Myocyte (in vitro differentiated cells): ENCODE measurements around the gene NOMO2. TPM values are rescaled to one million over a fixed set of nuclear protein-coding genes. Genes with fewer than 3 reads are reported as not detected.
"Not testable (repeated sequence)": the region's sequence is repeated elsewhere in the genome, so short reads cannot be mapped to it uniquely, and the experiment has no call there.

ENCODE experiments used
- DNase-seq: peaks from one replicate; pipeline ENCODE4 v3.0.0-alpha.2; 2012; ENCODE audit warnings: low read depth
- total RNA-seq: library from RNA; depleted of rRNA; stranded (reverse); fragments of >200 nt; gene quantifications from 2 replicates; pipeline ENCODE4 v1.2.3, GENCODE V29; 2014

The NOMO2 gene
- total RNA-seq, 1 donor from 2014 or later = 150 TPM

DNA sequence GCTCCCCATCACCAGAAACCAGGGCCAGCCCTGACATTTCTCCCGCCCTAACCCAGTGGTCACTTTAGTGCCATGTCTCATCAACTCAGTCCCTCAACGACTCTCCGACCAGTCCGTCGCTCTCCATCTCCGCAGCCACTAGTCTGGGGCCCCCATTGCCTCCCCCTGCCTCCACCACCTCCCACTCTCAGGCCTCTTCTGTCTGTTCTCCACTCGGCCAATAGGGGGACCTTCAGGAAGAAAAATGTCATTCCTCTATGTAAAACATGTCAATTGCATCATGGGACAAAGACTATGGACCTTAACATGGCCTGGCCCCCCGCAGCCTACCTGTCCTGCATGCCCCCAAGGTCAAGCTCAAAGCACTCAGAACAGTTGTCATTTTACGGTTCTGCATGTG is 39.3 kb downstream of the NOMO2 start:
- DNase-seq = not testable (repeated sequence)

DNA sequence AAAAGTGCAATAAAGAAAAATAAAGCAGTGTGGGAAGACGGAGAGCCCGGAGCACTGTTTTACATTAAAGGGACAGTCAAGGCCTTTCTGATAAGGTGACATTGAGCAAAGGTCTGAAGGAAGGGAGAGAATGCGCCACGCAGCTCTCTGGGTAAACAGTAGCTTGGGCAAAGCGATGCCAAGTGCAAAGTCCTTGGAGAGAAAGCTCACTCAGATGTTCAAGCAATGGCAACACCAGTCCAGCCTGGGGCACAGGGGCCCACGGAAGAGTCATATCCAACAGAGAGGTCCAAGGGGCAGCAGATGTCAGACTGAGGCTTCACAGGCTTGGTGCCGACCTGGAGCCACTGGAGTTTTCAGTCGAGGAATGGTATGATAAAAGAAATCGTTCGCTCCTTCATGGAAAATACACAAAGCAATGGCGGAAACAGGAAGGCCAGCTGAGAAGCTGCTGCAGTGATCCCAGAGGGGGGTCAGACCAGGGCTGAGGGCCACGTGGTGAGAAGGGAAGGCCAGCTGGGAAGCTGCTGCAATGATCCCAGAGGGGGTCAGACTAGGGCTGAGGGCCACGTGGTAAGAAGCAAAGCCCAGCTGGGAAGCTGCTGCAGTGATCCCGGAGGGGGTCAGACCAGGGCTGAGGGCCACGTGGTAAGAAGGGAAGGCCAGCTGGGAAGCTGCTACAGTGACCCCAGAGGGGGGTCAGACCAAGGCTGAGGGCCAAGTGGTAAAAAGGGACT is 40.3 kb downstream of the NOMO2 start:
- not testable (repeated sequence) for DNase-seq

DNA sequence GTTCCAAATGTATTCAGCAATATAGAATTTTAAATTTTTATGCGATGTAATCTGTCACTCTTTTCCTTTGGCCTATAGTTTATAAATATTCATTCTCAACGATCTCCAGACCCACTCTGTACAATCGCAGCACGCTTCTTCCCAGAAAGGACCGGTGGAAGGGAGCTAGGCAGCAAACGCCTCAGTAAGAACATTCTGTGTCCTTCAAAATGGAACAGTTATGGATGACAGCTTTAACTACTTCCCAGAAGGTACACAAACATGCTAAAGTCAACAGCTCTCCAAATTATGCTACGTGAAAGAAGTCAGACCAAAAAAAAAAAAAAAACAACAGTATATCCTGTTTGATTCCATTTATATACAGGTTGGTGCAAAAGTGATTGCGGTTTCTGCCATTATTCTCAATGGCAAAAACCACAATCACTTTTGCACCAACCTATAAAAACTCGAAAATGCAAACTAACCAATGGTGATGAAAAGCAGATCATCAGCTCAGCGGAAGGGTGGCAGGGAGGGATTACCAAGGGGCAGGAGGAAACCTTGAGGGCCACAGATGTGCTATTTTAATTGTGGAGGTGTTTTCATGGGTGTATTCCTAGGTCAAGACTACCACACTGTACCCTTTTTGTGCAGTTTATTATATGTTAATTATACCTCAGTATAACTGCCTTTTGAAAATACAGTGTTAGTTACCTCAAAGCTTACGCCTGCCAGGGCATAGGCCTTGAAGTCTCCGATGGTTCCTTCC is 43.2 kb downstream of the NOMO2 start:
- DNase-seq = not testable (repeated sequence)

DNA sequence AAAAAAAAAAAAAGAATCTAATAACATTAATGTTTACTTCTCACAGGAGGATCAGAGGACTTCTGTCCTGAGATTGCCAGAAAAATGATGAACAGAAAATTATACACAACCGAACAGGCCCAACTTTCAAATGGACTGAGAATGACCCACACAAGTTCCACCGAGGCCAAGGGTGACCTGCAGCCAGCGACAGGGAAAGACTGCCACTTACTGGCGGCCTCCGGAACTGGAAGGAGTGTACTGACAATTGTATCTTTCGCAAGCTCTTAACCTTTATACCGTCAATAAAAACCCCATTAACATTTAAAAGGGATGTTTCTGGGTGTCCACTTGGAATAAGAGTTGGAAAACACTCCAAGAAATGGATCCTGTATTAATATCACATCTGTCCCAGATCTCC is 63.5 kb downstream of the NOMO2 start:
- DNase-seq = not testable (repeated sequence)

DNA sequence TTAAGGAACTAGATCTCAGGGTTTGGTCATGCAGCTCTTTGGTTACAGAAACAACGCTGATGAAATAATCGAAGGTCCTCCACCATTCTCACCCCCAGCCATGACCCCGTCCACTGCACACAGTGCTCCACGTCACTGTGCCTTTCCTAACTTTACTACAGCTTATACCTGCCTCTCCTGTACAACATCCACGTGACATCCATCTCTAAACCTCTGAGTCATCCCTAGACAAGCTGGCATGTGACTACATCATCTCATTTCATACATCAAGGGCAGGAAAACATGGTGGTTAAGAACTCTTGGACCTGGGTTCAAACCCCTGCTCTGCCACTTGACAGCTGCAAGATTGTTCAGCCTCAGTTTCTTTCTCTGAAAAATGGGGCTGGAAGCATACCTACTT is 64.9 kb downstream of the NOMO2 start:
- DNase-seq = not testable (repeated sequence)

DNA sequence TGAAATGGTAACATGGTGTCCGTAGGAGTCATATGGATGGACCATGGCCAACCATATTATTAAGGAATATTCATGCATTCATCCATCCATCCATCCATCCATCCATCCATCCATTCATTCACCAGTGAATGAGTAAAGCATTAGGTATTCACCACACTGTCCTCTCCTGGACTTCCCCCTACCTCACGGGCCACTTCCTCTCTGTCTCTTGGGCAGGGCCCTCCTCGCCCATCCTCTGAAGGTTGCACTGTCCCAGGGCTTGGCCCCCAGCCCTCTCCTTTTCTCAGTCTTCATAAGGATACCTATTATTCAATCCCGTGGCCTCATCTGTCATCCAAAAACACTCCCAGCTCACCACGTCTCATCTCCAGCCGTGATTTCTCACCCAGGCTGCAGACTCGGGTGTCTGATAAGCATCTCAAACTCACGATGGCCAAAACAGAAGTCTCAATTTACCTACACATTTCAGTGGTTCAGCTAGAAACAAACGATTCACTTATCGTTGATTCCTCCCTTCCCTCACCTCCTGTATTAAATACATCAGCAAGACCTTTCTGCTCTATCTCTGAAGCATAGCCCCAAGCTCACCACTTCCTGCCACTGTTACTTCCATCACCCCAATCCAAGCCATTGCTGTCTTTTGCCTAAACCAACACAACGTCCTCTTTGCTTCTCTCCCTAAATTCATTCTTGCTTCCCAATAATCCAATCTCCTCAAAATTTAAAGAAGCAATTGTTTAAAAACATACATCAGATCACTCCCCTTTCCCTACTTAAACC is 69.6 kb downstream of the NOMO2 start:
- DNase-seq = not testable (repeated sequence)

DNA sequence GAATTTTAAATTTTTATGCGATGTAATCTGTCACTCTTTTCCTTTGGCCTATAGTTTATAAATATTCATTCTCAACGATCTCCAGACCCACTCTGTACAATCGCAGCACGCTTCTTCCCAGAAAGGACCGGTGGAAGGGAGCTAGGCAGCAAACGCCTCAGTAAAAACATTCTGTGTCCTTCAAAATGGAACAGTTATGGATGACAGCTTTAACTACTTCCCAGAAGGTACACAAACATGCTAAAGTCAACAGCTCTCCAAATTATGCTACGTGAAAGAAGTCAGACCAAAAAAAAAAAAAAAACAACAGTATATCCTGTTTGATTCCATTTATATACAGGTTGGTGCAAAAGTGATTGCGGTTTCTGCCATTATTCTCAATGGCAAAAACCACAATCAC is 125.9 kb downstream of the NOMO2 start:
- DNase-seq = not testable (repeated sequence)

DNA sequence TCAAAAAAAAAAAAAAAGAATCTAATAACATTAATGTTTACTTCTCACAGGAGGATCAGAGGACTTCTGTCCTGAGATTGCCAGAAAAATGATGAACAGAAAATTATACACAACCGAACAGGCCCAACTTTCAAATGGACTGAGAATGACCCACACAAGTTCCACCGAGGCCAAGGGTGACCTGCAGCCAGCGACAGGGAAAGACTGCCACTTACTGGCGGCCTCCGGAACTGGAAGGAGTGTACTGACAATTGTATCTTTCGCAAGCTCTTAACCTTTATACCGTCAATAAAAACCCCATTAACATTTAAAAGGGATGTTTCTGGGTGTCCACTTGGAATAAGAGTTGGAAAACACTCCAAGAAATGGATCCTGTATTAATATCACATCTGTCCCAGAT is 146.1 kb downstream of the NOMO2 start:
- not testable (repeated sequence) for DNase-seq

DNA sequence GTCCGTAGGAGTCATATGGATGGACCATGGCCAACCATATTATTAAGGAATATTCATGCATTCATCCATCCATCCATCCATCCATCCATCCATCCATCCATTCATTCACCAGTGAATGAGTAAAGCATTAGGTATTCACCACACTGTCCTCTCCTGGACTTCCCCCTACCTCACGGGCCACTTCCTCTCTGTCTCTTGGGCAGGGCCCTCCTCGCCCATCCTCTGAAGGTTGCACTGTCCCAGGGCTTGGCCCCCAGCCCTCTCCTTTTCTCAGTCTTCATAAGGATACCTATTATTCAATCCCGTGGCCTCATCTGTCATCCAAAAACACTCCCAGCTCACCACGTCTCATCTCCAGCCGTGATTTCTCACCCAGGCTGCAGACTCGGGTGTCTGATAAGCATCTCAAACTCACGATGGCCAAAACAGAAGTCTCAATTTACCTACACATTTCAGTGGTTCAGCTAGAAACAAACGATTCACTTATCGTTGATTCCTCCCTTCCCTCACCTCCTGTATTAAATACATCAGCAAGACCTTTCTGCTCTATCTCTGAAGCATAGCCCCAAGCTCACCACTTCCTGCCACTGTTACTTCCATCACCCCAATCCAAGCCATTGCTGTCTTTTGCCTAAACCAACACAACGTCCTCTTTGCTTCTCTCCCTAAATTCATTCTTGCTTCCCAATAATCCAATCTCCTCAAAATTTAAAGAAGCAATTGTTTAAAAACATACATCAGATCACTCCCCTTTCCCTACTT is 152.2 kb downstream of the NOMO2 start:
- not testable (repeated sequence) for DNase-seq

DNA sequence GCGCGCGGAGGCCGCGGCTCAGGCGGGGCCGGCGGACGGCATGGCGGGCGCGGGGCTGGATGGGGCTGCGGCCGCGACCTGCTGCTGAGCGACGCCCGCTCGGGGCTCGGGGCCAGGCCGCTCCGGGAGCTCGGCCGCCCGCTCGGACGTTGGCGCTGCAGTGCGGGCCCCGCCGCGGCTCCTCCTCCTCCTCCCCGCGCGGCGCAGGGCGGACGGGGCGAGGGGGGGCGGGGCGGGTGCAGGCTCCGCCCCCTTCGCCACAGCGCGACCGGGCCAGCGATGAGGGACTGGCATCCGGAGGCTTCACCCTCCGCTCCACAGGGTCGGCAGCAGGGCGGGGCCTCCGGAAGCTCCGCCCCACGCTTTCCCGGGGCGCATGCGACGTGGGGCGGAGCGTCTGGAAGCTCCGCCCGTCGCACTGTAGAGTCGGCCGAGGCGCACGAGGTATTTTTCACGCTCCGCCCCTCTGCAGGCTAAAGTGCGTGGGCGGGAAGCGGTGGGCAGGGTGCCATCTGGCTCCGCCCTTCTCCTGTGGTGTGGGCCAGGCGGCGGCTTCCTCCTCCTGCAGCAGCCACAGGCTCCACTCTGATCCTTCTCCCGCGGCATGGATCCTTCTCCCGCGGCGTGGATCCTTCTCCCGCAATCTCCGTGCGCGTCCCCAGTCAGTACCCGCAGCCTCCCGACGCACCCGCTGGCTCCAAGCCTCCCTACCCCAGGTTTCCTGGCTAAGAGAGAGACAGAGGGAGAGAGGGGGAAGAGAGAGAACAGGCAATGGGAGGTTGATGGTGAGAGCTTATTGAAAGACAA is 159.8 kb downstream of the NOMO2 start:
- DNase-seq = not testable (repeated sequence)

DNA sequence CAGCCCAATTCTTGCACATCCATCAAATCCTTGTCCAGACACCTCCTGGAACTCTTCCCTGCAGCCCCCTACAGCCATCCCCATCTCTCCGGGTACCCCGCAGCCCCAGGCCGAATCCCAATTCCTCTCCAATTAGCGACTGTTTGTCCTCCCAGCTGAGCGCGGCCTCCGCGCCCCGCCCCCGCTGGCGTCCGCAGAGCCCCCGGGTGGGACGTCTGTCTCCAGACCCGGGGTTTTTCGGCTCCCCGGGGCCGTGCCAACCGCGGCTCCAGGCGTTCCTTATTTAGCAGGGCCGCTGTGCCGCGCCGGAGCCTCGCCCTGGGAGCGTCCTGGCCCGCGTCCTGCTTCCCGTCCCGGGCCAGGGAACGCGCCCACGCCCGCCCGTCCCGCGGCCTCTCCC is 160.7 kb downstream of the NOMO2 start:
- DNase-seq = not testable (repeated sequence)

DNA sequence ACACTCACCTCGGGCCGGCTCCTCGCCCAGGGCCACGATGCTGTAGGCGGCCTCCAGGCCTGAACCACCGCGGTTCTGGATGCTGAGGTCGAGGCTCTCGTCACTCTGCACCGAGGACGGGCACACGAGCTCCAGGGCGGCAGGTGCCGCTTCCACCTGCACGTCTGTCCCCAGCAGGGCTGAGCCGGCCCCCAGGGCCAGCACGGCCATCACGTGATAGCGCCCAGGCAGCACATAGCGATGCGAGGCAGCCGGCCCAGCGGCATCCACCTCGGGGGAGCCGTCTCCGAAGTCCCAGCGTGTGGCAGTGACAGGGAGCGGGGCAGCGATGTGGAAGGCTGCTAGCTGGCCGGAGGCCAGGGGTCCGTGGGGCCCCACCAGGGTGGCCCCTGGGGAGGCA is 167.5 kb downstream of the NOMO2 start:
- DNase-seq = not testable (repeated sequence)

DNA sequence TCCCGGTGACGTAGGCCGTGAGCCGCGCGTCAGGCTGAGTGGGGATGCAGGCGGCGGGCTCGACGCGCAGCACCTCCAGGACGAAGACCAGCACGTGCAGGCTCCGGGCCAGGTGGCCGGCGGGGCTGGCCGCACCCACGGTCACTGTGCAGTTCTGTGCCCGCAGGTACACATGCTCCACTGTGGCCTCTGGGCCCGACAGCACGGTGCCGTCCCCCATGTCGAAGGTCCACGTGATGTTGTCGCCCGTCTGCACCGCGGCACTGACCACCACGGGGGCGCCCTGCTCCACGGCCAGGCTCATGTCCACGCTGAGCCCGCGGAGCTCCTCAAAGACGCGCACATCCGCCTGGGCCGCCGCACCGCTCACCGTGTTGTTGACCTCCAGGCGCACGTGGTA is 174.1 kb downstream of the NOMO2 start:
- DNase-seq = not testable (repeated sequence)

DNA sequence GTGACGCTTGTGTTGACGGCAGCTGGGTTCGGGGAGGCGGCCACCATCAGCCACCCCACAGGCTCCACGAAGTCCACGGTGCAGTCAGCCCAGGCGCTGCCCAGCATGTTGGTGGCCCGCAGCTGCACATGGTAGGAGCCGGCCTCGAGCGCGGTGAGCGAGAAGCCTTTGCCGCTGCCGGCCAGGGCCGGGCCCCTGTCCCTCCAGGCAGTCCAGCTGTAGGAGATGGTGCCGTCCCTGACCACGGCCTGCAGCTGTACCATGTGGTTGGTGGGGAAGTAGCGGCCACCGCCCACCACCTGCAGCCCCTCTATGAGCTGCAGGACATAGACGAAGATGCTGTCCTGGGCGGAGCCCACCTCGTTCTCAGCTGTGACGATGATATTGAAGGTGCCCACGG is 175.4 kb downstream of the NOMO2 start:
- not testable (repeated sequence) for DNase-seq

DNA sequence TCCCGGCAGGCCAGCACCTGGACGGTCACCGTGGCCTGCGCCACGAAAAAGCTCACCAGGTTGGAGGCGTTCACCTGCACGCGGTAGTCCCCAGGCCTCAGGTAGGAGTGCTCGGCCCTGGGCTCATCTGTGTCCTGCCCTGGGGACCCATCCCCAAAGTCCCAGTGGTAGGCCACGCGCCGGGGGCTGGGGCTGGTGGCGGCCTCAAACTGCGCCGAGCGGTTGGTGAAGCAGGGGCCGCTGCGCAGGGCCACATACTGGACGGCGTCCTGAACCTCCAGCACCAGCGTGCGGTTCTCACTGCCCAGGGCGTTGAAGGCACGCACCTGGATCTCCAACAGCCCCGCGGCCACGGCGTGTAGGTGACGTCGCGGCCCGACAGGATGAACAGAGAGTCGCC is 176.6 kb downstream of the NOMO2 start:
- DNase-seq = not testable (repeated sequence)

DNA sequence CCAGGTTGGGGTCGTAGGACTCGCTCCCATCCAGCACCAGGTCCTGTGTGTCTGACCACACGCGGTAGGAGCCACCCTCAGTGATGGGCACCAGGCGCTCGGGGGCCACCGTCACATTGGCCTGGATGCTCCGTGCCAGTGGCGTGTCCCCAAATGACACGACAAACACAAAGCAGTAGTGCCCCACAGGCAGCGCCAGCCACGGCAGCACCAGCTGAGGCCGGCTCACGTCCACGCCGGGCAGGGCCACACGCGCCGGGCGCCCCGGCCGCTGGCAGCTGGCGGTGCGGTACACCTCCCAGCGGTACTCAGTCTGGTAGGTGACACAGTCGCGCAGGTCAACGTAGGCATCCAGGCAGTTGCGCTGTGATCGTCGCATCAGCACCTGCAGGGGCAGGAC is 177.0 kb downstream of the NOMO2 start:
- not testable (repeated sequence) for DNase-seq

DNA sequence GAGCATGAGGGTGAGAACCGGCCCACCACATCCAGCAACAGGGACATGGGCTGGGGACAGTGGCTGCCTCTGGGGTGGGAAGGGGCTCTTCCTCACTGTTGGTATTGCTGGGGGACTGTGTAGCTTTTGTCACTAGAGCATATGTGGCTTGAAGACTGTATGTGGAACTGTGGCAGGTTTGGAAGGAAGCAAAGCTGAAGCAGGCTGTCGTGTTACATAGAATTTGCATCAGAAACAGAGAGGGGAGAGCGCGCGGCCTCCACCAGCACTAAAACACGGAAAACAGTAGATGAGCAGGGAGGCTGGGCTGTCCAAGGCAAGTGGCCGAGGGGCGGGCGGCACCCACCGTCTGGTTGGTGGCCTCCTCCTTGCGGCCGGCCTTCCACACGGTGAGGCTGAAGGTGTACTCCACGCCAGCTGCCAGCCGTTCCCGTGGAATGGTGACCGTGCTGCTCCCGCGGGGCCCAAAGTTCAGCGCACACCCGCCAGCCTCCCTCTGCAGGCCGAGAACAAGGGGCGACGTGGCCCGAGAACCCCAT is 177.7 kb downstream of the NOMO2 start:
- not testable (repeated sequence) for DNase-seq

DNA sequence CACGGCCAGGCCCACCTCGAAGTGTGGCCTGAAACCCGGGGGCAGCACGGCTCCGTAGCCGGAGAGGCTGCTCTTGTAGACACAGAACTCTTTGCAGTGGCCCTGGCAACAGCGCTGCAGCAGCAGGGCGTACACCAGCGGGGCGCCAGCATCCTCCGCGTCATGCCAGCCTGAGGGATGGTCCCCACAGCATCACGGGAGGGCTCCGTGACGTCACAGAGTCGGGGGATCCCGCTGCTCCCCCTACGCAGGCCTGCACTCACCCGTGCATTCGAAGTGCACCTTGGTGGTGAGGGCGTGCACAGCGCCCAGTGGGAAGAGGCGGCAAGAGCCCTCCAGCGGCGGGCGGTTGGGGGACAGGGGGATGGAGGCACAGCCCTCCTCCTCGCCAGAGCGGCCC is 179.2 kb downstream of the NOMO2 start:
- not testable (repeated sequence) for DNase-seq
